HG02870 (cell line): ENCODE measurements around the gene MATK.
"Not testable (repeated sequence)": the region's sequence is repeated elsewhere in the genome, so short reads cannot be mapped to it uniquely, and the experiment has no call there.

Experiments
- ATAC-seq: cut with Tn5 transposase; IDR thresholded peaks from one replicate; pipeline ENCODE4 v1.9.1; 2021; ENCODE audit warnings: mild to moderate bottlenecking, moderate library complexity; ENCODE audit not compliant: unreplicated experiment

Gene MATK

GRCh38 chr19:3816148-3816547 is 30.0 kb upstream of the MATK start:
- ATAC-seq = not testable (repeated sequence)

DNA sequence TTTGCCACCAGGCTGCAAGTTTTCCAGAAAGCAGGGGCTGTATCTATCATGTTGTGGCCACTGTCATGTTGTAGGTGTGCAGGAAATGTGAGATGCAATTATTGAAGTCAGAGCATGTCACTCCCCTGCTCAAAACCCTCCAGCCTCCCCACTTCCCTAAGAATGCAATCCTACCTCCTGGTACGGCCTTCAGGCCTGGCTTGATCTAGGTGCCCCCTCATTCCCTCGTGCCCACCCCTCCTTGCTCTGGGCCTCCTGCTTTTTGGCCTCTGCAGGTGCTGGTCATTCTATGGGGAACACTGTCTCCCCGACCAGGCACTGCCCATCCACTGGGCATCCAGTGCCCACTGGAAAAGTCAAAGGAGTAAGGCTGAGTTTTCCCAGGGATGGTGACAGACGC is 28.5 kb upstream of the MATK start:
- ATAC-seq = no peak

- ATAC-seq = no peak
Observed at GRCh38 chr19:3813473-3814392, 27.6 kb upstream of the MATK start.

- no peak for ATAC-seq
Observed at GRCh38 chr19:3810708-3811355, 24.7 kb upstream of the MATK start.

GRCh38 chr19:3809881-3810707 is 23.9 kb upstream of the MATK start:
- no peak for ATAC-seq

DNA sequence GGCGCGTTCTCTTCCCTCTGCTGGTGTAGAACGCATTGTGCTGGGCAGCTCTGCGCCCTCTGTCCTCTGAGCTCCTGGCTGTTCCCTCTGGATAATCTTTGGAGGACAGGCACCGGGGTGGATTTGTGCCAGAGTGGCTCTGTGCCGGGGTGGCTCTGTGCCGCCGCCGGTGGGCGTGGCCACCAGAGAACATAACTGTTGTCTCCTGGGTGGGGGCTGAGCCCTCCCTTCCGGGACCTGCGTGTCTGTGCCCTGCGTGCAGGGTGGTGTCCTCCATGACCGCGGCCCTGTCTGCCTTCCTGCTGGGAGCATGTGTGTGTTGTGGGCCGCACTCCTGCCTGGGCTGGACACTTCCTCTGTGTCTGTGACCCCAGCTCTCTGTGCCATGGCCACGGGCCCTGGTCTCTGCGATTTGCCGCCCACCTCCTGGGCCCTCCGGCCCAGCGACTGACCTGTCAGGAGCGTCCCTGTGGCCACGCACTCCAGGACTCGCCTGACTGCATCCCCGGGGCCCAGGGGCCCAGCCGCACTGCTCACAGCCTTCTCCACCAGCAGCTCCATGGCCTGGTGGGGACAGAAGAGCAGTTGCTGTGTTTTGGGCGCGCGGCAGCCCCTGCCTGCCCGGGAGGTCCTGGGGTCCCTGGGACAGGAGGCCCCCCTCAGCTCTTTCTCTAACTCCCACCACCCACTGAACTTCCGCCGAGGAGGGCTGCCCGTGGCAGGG is 22.4 kb upstream of the MATK start:
- no peak for ATAC-seq

DNA sequence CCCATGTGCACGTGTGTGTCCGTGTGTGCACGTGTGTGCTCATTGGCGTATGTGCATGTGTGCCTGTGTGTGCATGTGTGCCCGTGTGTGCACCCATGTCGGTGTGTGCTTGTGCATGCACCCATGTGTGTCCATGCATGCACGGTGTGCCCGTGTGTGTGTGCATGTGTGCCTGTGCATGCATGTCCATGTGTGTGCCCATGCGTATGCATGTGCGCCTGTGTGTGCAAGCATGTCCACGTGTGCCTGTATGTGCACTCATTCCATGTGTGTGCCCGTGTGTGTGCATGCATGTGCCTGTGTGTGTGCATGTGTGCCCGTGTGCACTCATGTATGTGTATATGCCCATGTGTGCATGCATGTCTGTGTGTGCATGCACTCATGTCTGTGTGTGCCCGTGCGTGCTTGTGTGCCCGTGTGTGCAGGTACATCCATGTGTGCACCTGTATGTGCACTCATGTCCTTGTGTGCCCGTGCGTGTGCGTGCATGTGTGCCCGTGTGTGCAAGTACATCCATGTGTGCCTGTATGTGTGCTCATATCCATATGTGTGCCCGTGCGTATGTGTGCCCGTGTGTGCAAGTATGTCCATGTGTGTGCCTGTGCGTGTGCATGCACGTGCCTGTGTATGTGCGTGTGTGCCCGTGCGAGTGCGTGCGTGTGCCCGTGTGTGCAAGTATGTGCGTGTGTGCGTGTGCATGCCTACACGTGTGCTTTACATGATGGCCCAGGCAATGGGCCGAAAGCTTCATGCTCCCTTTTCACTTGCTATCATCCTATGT is 21.6 kb upstream of the MATK start:
- ATAC-seq = no peak

DNA sequence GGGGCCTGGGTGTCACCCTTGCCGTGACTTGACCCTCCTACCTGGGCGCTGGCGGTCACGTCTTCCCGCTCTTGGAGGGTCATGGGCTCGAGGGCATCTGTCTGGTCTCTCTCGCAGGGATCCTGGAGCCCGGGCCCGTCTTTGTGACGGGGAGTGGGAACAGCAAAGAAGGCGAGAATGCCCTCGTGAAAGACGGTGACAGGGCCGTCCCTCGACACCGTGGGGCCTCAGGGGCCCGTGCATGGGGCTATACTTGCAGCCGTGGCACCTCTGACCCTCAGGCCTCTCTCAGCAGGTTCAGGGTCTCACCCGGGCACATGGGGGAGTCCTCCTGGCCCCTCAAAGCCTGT is 20.9 kb upstream of the MATK start:
- no peak for ATAC-seq

- ATAC-seq = no peak
Observed at GRCh38 chr19:3805859-3806258, 19.7 kb upstream of the MATK start.

- ATAC-seq = no peak
Observed at GRCh38 chr19:3804429-3804828, 18.2 kb upstream of the MATK start.

DNA sequence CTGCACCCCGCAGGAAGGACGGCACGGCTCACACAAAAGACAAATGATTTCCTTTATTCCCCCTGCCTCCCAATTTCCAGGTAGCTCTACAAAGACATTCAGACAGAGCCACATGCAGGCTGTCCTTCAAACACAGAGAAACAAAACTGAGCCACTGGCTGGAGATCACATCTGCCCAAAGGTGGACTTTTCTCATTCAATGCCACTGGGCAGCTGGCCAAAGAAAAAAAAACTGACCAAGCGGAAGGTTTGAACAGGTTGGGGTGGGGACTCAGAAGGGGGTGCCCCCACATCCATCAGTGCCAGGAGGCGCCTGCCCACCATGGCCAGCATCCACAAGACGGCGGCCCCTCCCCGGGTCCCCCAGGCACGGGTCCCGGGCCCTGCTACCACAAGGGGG is 17.8 kb upstream of the MATK start:
- no peak for ATAC-seq

DNA sequence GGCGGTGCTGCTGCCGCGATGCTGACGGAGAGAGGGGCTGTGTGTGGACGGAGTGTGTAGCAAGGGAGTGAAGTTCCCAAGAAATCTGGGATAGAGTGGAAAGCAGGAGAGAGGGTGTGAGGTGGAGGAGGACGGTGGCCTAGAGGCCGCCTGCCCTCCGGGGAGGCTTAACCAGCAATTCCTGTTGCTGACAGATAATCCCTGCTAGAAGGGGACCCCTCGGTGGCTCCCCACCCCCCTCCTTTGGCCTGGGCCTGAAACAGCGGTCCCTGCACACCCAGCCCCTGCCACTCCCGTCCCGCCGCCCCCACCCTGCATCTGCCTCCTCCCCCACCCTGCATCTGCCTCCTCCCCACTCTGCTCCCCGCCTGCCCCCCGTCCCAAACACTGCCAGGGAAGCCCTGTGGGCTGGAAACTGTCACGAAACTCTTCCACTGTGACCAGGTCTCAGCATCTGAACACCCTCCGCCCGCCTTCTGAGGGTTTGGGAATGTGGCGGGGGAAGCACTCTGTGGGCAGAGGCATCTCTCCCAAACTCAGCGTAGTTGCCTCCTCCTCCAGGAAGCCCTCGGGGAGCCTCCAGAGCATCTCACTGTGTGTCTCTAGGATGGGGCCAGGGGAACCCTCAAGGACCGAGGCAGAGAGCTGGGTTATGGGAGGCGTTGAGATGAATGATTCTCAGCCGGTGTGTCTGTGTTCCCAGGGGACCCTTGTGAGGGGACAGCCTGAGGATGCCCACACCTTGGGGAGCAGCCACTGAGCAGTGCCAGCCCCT is 17.1 kb upstream of the MATK start:
- no peak for ATAC-seq

DNA sequence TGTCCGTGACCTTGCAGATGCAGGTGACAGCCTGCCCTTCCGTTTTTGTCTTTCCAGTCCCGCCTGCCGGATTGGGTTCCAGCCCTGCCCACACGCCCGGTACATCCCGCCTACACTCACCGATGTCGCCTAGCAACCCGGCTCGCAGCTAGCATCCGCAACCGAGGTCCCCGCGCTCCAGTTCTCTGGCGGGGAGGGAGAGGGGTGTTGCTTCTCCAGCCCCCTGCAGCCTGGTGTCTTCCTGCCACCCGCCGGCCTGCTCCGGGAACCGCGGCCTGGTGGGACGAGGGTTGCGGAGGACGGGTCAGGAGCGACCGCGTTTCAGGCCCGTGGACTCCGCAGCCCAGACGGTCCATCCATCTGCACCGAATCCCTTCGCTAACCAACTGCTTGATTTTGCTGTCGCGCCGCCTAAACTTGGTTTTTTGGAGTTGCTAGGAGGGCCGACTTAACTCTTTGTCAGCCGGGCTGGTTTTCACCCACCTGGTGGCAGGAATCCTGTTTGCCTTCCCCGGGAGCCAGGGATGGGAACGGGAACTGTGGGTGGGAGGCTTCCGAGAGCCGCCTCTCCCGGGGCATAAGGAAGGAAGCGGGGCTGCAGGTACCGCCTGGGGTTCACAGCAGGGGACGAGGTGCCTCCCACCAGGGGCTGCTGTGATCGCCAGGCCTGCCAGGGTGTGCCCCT is 15.4 kb upstream of the MATK start:
- no peak for ATAC-seq

DNA sequence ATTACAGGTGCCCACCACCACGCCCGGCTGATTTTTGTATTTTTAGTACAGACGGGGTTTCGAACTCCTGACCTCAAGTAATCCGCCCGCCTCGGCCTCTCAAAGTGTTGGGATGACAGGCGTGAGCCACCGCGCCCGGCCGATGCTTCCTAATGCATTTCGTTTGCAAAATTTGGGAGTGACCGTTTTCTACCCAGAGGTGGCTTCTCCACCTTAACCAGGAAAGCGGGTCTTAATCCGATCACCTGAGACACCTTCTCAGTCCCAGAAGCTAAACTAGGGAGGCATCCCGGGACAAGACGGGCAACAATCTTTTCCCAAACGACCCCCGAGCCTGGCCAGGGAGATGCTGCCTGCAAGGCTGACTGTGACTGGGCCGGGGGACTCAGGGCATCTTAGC is 14.8 kb upstream of the MATK start:
- no peak for ATAC-seq

GRCh38 chr19:3798137-3798536 is 12.0 kb upstream of the MATK start:
- no peak for ATAC-seq

DNA sequence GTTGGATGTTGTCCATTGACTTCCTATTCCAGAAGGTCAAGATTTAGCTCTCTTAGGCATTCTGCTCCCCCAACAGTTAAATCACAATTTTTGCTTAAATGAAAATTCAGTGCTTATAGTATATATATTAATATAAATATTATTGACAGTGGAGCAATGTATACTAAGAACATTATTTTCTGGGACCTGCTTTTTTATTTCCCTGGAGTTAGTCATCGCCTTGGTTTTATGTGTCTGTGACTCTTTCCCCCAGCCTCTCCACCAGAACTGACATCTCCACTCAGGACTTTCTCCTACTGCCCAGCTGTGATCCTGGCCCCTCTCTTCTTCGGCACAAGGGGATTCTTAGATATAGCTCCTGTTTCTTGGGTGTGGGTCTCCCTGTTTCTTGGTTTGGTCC is 10.2 kb upstream of the MATK start:
- ATAC-seq = no peak

- ATAC-seq = no peak
Observed at GRCh38 chr19:3793799-3794198, 7.6 kb upstream of the MATK start.

- ATAC-seq = no peak
Observed at GRCh38 chr19:3792114-3792513, 5.9 kb upstream of the MATK start.

- no peak for ATAC-seq
Observed at GRCh38 chr19:3790941-3791340, 4.8 kb upstream of the MATK start.
